Colon (tissue), 2 donors: ENCODE measurements around the gene MYRIP.
"Not testable (repeated sequence)": the region's sequence is repeated elsewhere in the genome, so short reads cannot be mapped to it uniquely, and the experiment has no call there.

Source experiments
- FAIRE-seq: peaks from 2 replicates; lab custom pipeline; 2012; peaks lifted over from hg19 to GRCh38; lab: Jason Lieb, UNC
- donor health status: control.
- donor health status: control.

The MYRIP gene

DNA sequence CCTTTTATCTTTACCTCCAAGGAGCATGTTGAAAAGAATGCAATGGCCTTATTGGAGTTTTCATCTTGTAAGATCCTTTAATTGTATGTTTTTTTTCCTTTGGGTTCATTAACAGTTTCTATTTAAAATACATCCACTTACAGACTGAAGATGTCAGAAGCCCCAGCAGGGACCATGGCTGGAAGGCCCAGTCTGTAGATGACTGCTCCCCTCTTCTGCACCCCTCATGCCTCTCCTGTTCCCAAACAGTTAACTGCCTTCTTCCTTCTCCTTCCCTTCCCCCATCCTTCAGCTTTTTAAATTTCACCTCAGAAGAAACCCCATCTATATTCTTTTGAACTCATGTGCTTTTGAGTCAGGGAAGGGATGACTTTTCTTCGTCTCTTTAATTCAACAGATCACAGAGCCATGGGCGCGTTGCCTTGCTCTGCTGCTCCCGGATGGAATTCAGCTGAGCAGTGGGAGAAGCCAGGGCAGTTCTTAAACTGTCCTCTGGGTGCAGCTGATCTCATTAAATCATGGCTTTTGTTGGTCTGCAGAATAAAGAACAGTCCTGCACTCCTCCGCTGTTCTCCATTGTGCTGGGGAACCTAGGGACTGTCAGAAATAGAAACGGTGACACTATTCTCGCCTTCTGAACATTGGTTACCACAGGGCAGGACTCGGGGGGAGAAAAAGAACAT, 428.6 kb downstream of the MYRIP start:
- no peak for FAIRE-seq

DNA sequence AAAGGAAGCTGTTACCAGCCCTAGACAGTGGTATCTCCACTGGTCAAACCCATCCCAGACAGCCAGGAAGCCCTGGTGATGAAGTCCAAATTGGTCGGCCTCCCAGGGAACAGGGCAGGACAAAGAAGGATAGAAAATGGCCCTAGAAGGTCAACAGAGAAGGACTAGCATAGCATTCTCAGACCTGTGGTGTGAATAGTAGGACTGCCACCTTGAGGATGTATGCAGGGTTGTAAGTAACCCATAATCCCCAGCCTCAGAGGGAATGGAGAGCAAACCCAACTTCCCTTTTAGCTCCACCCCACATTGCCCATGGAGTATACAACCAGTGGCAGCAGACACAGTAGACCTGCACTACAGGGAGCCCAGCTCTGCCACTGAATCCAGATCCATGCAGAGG, 431.5 kb downstream of the MYRIP start:
- no peak for FAIRE-seq

- FAIRE-seq = no peak
Measured at GRCh38 chr3:40242216-40242615, 432.8 kb downstream of the MYRIP start.

GRCh38 chr3:40242638-40243037, 433.2 kb downstream of the MYRIP start:
- FAIRE-seq = no peak

DNA sequence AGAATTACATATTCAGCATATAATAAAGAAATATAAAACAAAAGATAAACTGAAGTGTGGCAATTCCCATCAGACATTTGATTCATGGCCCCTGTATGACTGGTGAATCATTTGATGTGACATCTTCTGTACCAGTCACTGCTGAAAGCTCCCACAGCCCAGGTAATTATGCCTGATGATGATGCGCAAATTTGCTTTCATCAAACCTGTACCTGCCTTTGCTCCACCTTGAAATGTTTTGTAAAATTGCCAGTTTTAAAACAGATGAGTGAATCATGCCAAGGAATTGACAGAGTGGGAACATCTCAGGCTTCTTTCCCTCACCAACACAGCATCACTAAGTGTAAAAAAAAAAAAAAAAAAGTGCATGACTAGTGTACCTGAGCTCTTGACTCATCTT, 433.6 kb downstream of the MYRIP start:
- FAIRE-seq = no peak

DNA sequence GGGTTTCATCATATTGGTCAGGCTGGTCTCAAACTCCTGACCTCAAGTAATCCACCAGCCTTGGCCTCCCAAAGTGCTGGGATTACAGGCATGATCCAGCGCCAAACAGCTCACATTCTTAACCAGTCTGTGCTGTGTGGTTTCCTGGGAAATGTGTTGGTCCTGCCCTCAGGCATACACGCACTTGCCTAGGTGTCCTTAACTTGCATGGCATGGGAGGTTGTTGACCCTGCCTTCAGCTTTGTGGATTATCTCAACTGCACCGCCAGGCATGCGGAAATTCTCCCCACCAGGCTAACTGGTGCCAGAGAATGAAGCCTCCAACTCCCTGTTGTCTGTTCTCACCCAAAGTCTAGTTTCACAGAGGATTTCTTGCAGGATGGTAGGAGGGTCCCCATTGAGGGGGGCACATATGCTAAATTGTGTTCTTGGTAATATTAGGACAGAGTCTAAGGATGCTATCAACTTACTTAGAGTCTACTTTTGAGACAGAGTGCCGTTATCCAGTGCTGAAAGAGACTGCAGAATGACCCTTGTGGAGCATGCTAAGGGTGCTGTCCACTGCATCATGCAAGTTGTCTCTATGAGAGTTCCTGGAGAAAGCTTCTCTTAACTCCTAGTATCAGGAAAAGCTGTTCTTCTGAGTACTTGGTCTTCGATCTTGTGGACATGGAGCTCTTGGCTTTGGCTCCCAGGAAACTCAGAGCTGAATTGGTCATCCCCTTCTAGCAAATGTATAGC, 438.5 kb downstream of the MYRIP start:
- FAIRE-seq = no peak

- FAIRE-seq = no peak
Measured at GRCh38 chr3:40248591-40248990, 439.2 kb downstream of the MYRIP start.

GRCh38 chr3:40249168-40249567, 439.8 kb downstream of the MYRIP start:
- FAIRE-seq = no peak

DNA sequence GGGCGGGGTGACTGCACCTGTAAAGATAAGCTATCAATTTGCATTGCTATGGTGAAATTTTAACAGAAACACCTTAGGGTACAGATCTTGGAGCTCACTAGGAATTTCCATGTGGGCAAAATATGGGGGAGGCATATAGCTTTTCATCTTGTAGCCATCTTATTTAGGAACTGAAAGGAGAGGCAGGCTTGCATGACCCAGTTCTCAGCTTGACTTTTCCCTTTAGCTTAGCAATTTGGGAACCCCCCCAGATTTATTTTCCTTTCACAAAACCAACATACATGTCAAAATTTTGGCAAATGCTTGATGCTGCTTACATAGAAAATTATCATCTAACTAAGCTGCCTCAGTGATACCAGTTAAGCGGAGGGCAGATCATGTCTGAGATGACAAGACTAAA, 445.1 kb downstream of the MYRIP start:
- FAIRE-seq = no peak

- FAIRE-seq = no peak
Measured at GRCh38 chr3:40254891-40255290, 445.5 kb downstream of the MYRIP start.

DNA sequence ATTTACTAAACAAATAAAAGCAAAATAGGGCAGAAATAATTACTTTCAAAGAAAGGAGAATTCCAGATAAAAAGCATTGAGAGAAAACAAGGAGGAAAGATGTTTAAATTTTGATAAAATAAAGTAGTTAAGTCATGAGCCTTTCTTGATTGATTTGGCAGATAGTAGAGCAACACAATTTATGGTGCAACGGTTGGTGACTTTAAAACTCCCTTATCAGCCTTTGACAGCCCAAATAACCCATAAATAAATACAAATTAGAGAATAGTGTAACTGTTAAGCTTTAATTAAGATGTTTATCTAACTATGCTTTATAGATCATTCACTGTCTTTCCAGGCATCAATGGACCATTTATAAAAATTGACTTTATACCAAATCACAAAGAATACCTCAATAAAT, 446.1 kb downstream of the MYRIP start:
- FAIRE-seq = peak; percentile 75

- no peak for FAIRE-seq
Measured at GRCh38 chr3:40258064-40258463, 448.7 kb downstream of the MYRIP start.

GRCh38 chr3:40258555-40258954, 449.1 kb downstream of the MYRIP start:
- FAIRE-seq = no peak

- no peak for FAIRE-seq
Measured at GRCh38 chr3:40262331-40262730, 452.9 kb downstream of the MYRIP start.

GRCh38 chr3:40264451-40264850, 455.0 kb downstream of the MYRIP start:
- no peak for FAIRE-seq

- no peak for FAIRE-seq
Measured at GRCh38 chr3:40265181-40265580, 455.8 kb downstream of the MYRIP start.

GRCh38 chr3:40267937-40268724, 458.7 kb downstream of the MYRIP start:
- no peak for FAIRE-seq

GRCh38 chr3:40268802-40269524, 459.6 kb downstream of the MYRIP start:
- FAIRE-seq = no peak

DNA sequence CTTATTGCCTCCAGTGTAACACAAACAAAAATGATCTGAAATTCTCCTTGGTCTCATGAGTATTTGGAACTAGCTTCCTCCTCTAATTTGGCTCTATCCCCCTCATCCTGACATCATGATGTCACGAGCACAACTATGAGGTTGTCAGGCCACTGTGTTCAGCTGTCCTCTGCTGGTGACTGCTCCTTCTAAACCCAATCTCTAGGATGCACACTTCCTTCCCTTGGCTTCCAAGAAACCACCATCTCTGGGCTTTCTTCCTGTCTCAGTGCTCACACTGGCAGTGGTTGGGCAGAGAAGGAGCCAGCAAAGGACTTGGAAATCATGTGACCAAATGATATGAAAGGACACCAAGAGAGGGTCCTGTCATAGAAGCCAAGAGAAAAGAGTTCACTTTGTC, 469.4 kb downstream of the MYRIP start:
- FAIRE-seq = no peak

GRCh38 chr3:40281995-40282394, 472.6 kb downstream of the MYRIP start:
- FAIRE-seq = no peak

- FAIRE-seq = not testable (repeated sequence)
Measured at GRCh38 chr3:40283057-40283456, 473.6 kb downstream of the MYRIP start.

DNA sequence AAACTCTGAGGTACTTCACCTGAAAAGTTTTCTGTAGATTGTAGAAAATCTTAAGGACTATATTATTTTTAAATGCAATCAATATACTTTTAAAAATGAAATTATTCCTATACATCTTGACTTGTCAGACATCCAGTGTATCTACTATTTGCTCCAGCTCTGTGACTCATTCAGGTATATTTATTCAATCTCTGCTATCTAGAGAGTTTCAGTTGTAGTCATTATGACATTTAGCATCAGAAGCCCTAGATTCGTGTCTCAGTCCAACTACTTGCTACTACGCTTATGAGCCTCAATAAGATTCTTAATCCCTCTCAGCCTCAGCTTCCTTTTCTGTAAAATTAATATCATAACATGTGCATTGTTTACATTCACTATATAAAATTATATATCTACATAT, 477.8 kb downstream of the MYRIP start:
- no peak for FAIRE-seq
